ENCODE data around the gene EXD3. TPM values are rescaled to one million over a fixed set of nuclear protein-coding genes. Genes with fewer than 3 reads are reported as not detected.

The EXD3 gene
- total RNA-seq, 2 experiments from 2014 or later: 8.1 to 9.0 TPM

DNA sequence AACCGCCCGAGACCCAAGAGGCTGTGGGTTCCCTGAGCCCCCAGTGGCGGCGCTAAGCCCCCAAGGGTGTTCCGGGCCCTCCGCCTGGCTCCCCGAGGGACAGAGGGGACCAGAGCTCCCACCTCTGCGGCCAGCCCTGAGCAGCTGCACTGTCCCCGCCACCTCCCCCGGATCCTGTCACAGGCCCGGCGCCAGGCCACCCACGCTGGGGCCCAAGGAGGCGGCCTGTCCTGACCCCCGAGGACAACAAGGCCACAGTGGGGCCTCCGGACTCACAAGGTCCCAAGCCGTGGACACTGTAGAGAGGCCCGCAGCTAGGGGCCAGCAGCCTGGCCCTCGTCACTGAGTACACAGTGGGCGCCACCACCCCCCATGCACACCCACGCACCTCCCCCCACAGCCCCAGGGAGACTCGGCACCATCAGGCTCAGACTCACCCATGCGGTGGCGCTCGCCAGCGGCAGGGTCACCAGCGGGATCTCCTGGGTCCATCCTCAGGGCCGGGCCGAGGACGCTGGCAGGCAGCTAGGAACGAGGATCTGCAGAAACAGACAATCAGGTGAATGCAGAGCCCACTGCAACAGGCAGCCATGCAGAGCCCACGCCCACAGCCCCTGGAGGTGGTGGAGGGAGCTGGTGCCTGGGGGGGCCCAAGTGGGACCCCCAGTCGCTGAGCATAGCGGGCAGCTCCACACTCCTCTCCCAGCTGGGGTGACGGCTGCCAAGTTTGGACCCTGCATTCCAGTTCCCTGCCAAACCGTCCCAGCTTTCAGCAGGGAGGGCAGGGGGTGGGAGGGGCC is 27.9 kb downstream of the EXD3 start:
- TF ChIP-seq, protein P1, sequence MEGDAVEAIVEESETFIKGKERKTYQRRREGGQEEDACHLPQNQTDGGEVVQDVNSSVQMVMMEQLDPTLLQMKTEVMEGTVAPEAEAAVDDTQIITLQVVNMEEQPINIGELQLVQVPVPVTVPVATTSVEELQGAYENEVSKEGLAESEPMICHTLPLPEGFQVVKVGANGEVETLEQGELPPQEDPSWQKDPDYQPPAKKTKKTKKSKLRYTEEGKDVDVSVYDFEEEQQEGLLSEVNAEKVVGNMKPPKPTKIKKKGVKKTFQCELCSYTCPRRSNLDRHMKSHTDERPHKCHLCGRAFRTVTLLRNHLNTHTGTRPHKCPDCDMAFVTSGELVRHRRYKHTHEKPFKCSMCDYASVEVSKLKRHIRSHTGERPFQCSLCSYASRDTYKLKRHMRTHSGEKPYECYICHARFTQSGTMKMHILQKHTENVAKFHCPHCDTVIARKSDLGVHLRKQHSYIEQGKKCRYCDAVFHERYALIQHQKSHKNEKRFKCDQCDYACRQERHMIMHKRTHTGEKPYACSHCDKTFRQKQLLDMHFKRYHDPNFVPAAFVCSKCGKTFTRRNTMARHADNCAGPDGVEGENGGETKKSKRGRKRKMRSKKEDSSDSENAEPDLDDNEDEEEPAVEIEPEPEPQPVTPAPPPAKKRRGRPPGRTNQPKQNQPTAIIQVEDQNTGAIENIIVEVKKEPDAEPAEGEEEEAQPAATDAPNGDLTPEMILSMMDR (IDR thresholded peaks at IDR 0.05): no peak
- Mint-ChIP-seq H3K27me3 (no peaks in the 10 kb centered on the region), H3K4me3 (no peak overlapping the region), H3K4me1 (ENCODE audit: low read depth) (peaks cover 20% of the 10 kb centered on the region), H3K9me3 (no peaks in the 10 kb centered on the region), H3K36me3 (ENCODE audit: low read depth) (no peaks in the 10 kb centered on the region), H3K27ac (no peak overlapping the region)
- DNase-seq: no peak
- no peak for ATAC-seq
- CTCF ChIA-PET: interaction anchor here (1.2 kb wide), 1 partner anchor 132 kb away, joined by 3 read pairs; no protein-coding TSS in a partner anchor
- intact Hi-C loops (cut with micrococcal nuclease): no loop called here
- POLR2A ChIA-PET: interaction anchor here (0.6 to 1.4 kb wide), 2 partner anchors 33 to 97 kb away, joined by 3 read pairs; no protein-coding TSS in a partner anchor

DNA sequence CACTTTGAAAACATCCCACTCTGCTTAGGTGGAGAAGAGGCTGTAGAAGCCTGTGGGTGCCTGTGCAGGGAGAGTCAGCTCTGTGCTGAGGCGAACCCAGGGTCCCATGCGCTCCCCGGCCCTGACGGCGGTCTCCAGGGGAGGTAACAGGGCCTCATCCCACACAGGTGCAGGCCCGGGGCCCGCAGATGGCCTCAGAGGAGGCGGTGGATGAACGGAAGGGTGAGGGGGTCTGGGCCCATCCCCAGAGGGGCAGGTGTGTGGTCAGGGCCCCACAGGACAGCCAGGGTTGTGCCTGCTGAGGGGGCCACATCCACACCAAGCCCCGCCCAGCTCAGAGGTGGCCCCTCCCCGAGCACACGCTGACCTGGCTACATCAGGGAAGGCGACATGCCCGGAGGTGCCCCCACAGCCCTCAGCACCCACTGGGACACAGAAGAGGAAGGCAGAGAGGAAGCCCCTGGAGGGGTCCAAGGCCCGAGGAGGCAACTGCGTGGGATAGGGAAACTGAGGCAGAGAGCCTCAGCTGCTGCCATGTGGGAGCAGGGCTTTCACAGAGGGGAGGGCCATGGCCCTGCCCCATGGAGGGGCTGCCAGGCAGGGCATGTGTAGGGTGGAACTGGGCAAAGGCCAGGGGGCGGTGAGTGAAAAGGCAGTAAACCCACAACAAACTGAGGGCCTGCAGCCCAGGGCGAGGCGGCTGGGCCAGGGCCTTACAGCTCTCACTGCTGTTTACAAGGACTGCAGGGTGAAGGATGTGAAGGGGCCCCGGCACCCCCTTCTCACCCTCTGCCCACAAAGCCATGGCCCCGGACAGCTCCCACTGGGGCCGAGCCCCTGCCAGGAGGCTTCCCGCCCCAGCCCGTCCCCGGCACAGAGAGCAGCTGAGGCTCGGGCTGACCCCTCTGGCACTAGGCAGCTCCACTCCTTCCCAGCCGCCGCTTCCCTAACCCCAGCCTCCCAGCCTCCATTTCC is 29.5 kb downstream of the EXD3 start:
- H3K36me3 Mint-ChIP-seq (ENCODE audit: low read depth): no peaks in the 10 kb centered on the region
- DNase-seq: no peak
- POLR2A ChIA-PET: interaction anchor here (1.4 kb wide), 1 partner anchor 99 kb away, joined by 3 read pairs; no protein-coding TSS in a partner anchor
- no peak overlapping the region for H3K4me3 Mint-ChIP-seq
- H3K9me3 Mint-ChIP-seq: no peaks in the 10 kb centered on the region
- intact Hi-C loops (cut with micrococcal nuclease): no loop called here
- H3K27ac Mint-ChIP-seq: no peak overlapping the region
- no peaks in the 10 kb centered on the region for H3K27me3 Mint-ChIP-seq
- peaks cover 16% of the 10 kb centered on the region for H3K4me1 Mint-ChIP-seq (ENCODE audit: low read depth)
- CTCF ChIA-PET: interaction anchor here (0.8 kb wide), 1 partner anchor 29 kb away, joined by 3 read pairs; the partner anchor contains the start of genes EXD3 and NOXA1
- TF ChIP-seq, protein P1 (IDR thresholded peaks at IDR 0.05): no peak
- ATAC-seq: no peak

DNA sequence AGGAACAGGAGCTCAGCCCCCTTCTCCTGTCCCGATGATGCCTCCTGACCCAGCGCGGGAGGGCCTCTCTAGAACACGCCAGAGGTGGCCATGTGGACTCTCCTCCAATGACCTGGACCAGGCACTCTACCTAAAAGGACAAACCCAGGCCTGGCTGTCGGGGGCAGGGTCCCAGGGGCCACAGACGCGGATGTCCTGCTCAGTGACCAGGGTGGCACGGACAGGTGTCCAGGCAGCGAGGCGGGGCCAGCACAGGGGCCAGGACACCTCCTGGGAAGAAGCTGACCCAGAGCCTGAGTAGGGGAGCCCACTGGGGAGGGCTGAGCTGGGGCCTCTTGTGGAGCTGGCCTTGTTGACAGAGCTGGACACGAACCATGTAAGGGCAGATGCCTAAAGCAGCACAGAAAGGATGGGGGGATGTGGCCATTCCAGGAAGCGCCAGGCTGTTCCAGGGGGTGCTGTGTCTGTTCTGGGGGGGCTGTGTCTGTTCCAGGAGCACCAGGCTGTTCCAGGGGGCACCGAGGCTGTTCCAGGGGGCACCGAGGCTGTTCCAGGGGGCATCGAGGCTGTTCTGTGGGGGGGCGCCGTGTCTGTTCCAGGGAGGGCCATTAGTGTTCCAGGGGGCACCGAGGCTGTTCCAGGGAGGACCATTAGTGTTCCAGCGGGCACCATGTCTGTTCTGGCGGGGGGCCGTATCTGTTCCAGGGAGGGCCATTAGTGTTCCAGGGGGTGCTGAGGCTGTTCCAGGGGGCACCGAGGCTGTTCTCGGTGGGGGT is 30.5 kb downstream of the EXD3 start:
- intact Hi-C loops (cut with micrococcal nuclease): no loop called here
- TF ChIP-seq, protein P1 (IDR thresholded peaks at IDR 0.05): no peak
- no peaks in the 10 kb centered on the region for H3K27me3 Mint-ChIP-seq
- peaks cover 9% of the 10 kb centered on the region for H3K4me1 Mint-ChIP-seq (ENCODE audit: low read depth)
- H3K36me3 Mint-ChIP-seq (ENCODE audit: low read depth): no peaks in the 10 kb centered on the region
- no peak for ATAC-seq
- H3K9me3 Mint-ChIP-seq: no peaks in the 10 kb centered on the region
- no peak overlapping the region for H3K27ac Mint-ChIP-seq
- CTCF ChIA-PET: interaction anchor here (1.4 kb wide), 1 partner anchor 90 kb away, joined by 3 read pairs; the partner anchor contains the start of gene NRARP
- no peak overlapping the region for H3K4me3 Mint-ChIP-seq
- POLR2A ChIA-PET: interaction anchor here (0.8 kb wide), 1 partner anchor 9 kb away, joined by 3 read pairs; no protein-coding TSS in a partner anchor
- no peak for DNase-seq

DNA sequence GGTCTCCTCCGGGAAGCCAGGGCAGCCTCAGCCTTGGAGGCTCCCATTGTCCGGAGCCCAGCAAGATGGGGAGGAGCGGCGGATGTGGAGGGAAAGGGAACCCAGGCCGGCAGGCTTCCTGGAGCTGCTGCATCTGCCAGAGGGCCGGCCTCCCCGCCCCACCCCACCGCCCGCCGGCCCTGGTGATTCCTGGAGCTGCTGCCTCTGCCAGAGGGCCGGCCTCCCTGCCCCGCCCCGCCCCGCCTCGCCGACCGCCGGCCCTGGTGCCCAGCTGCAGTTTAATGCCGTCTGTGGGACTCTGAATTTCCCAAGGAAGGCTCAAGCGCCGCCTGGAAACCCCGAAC is 31.6 kb downstream of the EXD3 start:
- POLR2A ChIA-PET: no interaction called here
- Mint-ChIP-seq H3K36me3 (ENCODE audit: low read depth) (no peaks in the 10 kb centered on the region), H3K4me3 (no peak overlapping the region), H3K9me3 (no peaks in the 10 kb centered on the region), H3K4me1 (ENCODE audit: low read depth) (peaks cover 8% of the 10 kb centered on the region), H3K27me3 (no peaks in the 10 kb centered on the region), H3K27ac (no peak overlapping the region)
- TF ChIP-seq, protein P1 (IDR thresholded peaks at IDR 0.05): no peak
- CTCF ChIA-PET: interaction anchor here (1.4 kb wide), 1 partner anchor 89 kb away, joined by 3 read pairs; the partner anchor contains the start of gene NRARP
- ATAC-seq (no peak), DNase-seq (no peak)
- intact Hi-C loops (cut with micrococcal nuclease): no loop called here
